ENCODE data around the gene C16orf92. TPM values are rescaled to one million over a fixed set of nuclear protein-coding genes. Genes with fewer than 3 reads are reported as not detected.

C16orf92 gene
- total RNA-seq, 1 donor from 2014 or later = not detected

GRCh38 chr16:29982560-29983419 lies 40.2 kb upstream of the C16orf92 start:
- DNase-seq (ENCODE audit: extremely low spot score, unreplicated experiment) = no peak
- no peak overlapping the region for H3K4me3 Mint-ChIP-seq (ENCODE audit: unreplicated experiment)

DNA sequence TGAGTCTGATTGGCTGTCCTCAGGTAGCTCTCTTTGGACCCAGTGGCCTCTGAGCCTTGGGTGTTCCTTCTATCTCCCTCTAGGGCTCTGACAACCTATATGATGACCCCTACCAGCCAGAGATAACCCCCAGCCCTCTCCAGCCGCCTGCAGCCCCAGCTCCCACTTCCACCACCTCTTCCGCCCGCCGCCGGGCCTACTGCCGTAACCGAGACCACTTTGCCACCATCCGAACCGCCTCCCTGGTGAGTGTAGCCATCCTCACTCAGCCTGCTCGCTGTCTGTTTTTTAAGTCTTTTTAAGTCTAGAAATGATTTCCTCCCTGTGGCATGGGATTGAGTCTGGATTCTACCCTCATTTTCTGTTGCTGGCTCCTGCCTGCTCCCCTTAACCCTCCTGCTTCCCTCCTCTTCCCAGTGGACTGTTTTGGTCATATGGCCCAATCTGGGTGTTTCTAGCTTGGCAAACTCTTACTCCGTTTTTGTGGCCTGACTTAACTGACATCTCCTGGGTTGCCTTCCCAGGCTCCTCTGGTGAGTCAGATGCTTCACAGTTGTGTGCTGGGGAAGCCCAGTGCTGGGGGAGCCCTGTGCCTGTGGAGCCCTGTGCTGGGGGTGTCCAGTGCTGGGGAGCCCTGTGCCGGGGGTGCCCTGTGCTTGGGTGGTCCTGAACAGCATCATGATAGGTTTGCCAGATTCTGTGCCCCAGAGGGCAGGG lies 39.4 kb upstream of the C16orf92 start:
- Mint-ChIP-seq H3K27ac (ENCODE audit: unreplicated experiment) (no peak overlapping the region), H3K36me3 (ENCODE audit: unreplicated experiment) (peaks cover 60% of the 10 kb centered on the region), H3K4me1 (ENCODE audit: unreplicated experiment) (no peaks in the 10 kb centered on the region), H3K4me3 (ENCODE audit: unreplicated experiment) (no peak overlapping the region), H3K9me3 (ENCODE audit: unreplicated experiment) (no peaks in the 10 kb centered on the region), H3K27me3 (ENCODE audit: unreplicated experiment) (no peaks in the 10 kb centered on the region)
- no peak for DNase-seq (ENCODE audit: extremely low spot score, unreplicated experiment)
- TF ChIP-seq, protein P1, sequence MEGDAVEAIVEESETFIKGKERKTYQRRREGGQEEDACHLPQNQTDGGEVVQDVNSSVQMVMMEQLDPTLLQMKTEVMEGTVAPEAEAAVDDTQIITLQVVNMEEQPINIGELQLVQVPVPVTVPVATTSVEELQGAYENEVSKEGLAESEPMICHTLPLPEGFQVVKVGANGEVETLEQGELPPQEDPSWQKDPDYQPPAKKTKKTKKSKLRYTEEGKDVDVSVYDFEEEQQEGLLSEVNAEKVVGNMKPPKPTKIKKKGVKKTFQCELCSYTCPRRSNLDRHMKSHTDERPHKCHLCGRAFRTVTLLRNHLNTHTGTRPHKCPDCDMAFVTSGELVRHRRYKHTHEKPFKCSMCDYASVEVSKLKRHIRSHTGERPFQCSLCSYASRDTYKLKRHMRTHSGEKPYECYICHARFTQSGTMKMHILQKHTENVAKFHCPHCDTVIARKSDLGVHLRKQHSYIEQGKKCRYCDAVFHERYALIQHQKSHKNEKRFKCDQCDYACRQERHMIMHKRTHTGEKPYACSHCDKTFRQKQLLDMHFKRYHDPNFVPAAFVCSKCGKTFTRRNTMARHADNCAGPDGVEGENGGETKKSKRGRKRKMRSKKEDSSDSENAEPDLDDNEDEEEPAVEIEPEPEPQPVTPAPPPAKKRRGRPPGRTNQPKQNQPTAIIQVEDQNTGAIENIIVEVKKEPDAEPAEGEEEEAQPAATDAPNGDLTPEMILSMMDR (IDR thresholded peaks at IDR 0.05) = no peak

More at GRCh38 chr16:29982560-29983419, 40.2 kb upstream of the C16orf92 start:
- Mint-ChIP-seq H3K27me3 (ENCODE audit: unreplicated experiment) (no peaks in the 10 kb centered on the region), H3K4me1 (ENCODE audit: unreplicated experiment) (no peaks in the 10 kb centered on the region), H3K9me3 (ENCODE audit: unreplicated experiment) (no peaks in the 10 kb centered on the region), H3K27ac (ENCODE audit: unreplicated experiment) (peak overlapping the region; percentile 11), H3K36me3 (ENCODE audit: unreplicated experiment) (peaks cover 54% of the 10 kb centered on the region)
- TF ChIP-seq, protein P1 (IDR thresholded peaks at IDR 0.05) = no peak

GRCh38 chr16:29984137-29984763 lies 38.7 kb upstream of the C16orf92 start:
- Mint-ChIP-seq H3K9me3 (ENCODE audit: unreplicated experiment) (no peaks in the 10 kb centered on the region), H3K4me3 (ENCODE audit: unreplicated experiment) (no peak overlapping the region), H3K27me3 (ENCODE audit: unreplicated experiment) (no peaks in the 10 kb centered on the region), H3K36me3 (ENCODE audit: unreplicated experiment) (peaks cover 58% of the 10 kb centered on the region), H3K27ac (ENCODE audit: unreplicated experiment) (no peak overlapping the region), H3K4me1 (ENCODE audit: unreplicated experiment) (no peaks in the 10 kb centered on the region)
- DNase-seq (ENCODE audit: extremely low spot score, unreplicated experiment) = no peak
- TF ChIP-seq, protein P1 (IDR thresholded peaks at IDR 0.05) = no peak

GRCh38 chr16:29984764-29985147 lies 38.2 kb upstream of the C16orf92 start:
- Mint-ChIP-seq H3K36me3 (ENCODE audit: unreplicated experiment) (peaks cover 53% of the 10 kb centered on the region), H3K27me3 (ENCODE audit: unreplicated experiment) (no peaks in the 10 kb centered on the region), H3K4me1 (ENCODE audit: unreplicated experiment) (no peaks in the 10 kb centered on the region), H3K27ac (ENCODE audit: unreplicated experiment) (no peak overlapping the region), H3K9me3 (ENCODE audit: unreplicated experiment) (no peaks in the 10 kb centered on the region), H3K4me3 (ENCODE audit: unreplicated experiment) (no peak overlapping the region)
- TF ChIP-seq, protein P1 (IDR thresholded peaks at IDR 0.05) = no peak
- DNase-seq (ENCODE audit: extremely low spot score, unreplicated experiment) = no peak

Data from osteocyte (in vitro differentiated cells).